ENCODE results near the gene MEF2B.

The MEF2B gene

GRCh38 chr19:19096641-19097627 is 73.1 kb downstream of the MEF2B start:
- no peak for DNase-seq

GRCh38 chr19:19095691-19096090 is 74.4 kb downstream of the MEF2B start:
- no peak for DNase-seq

Data from stimulated activated naive CD4-positive, alpha-beta T cell (primary cell).